Retinal pigment epithelial cell (primary cell): ENCODE results near the gene MRTFA.

Experiments
- DNase-seq: peaks from one replicate; pipeline ENCODE4 v3.0.0-alpha.2; 2010; ENCODE audit warnings: low read depth
- H3K4me3 ChIP-seq: 2 replicates; pipeline ENCODE4 v1.5.1; 2011; ENCODE audit warnings: mild to moderate bottlenecking, low read length, control low read depth, moderate library complexity
- CTCF ChIP-seq: conservative IDR thresholded peaks from 2 replicates; pipeline ENCODE4 v1.5.1; 2011; ENCODE audit warnings: low read depth, low read length, control low read depth, inconsistent platforms

The MRTFA gene

GRCh38 chr22:40499209-40499623, 137.3 kb downstream of the MRTFA start:
- no peak for TF ChIP-seq CTCF
- H3K4me3 ChIP-seq: no peak overlapping the region
- DNase-seq: no peak

- TF ChIP-seq CTCF: no peak
Measured at GRCh38 chr22:40498420-40499208, 137.9 kb downstream of the MRTFA start.

GRCh38 chr22:40493441-40493840, 143.1 kb downstream of the MRTFA start:
- no peak for DNase-seq
- H3K4me3 ChIP-seq: no peak overlapping the region

More at GRCh38 chr22:40498420-40499208, 137.9 kb downstream of the MRTFA start:
- H3K4me3 ChIP-seq: no peak overlapping the region
- no peak for DNase-seq

GRCh38 chr22:40491990-40492631, 144.4 kb downstream of the MRTFA start:
- no peak for DNase-seq
- no peak for TF ChIP-seq CTCF
- no peak overlapping the region for H3K4me3 ChIP-seq

More at GRCh38 chr22:40493441-40493840, 143.1 kb downstream of the MRTFA start:
- TF ChIP-seq CTCF: no peak

GRCh38 chr22:40487663-40488249, 148.8 kb downstream of the MRTFA start:
- no peak overlapping the region for H3K4me3 ChIP-seq
- TF ChIP-seq CTCF: peak; percentile 77
- DNase-seq: no peak

- DNase-seq: no peak
- TF ChIP-seq CTCF: no peak
- no peak overlapping the region for H3K4me3 ChIP-seq
Measured at GRCh38 chr22:40486962-40487602, 149.4 kb downstream of the MRTFA start.
